Endothelial cell of umbilical vein (primary cell): ENCODE results near the gene PLEKHH1. TPM values are rescaled to one million over a fixed set of nuclear protein-coding genes. Genes with fewer than 3 reads are reported as not detected.

ENCODE experiments used
- BruUV-seq: library from RNA; stranded (reverse); fragments of 400-500 nt; replicated peaks from 2 replicates; lab custom pipeline; 2021; lab: Mats Ljungman, UMichigan
- CTCF ChIA-PET: fragments of 300-600, 350-600 bp; sonication (Branson Sonifier 250); formaldehyde crosslinking; loops from one replicate; lab custom pipeline; 2021; ENCODE audit warnings: antibody characterized with exemption, inconsistent platforms; lab: Charles Lee
- POLR2A ChIA-PET: fragments of 300-600, 350-600 bp; sonication (Branson Sonifier 250); formaldehyde crosslinking; loops from one replicate; lab custom pipeline; 2021; ENCODE audit warnings: antibody characterized with exemption, inconsistent platforms; lab: Charles Lee
- DNase-seq: peaks from one replicate; pipeline ENCODE4 v3.0.0-alpha.2; 2011; ENCODE audit warnings: low read depth, low spot score
- FAIRE-seq: peaks from 2 replicates; lab custom pipeline; 2011; peaks lifted over from hg19 to GRCh38; lab: Jason Lieb, UNC
- H2AFZ ChIP-seq: 2 replicates; pipeline ENCODE4 v1.6.0; 2012; ENCODE audit warnings: low read depth, low read length, control low read depth, inconsistent platforms
- H3K27ac ChIP-seq: 2 replicates; pipeline ENCODE4 v1.5.1; 2011; ENCODE audit warnings: low read depth, mild to moderate bottlenecking, control low read depth, low read length, moderate library complexity; ENCODE audit not compliant: insufficient read depth
- H3K27me3 ChIP-seq, 2 experiments: 2 replicates each; pipeline versions ENCODE4 v1.6.0 to v1.6.1; 2011; ENCODE audit warnings: low read length in 2 of 2, mixed read lengths in 1 of 2; ENCODE audit not compliant: control insufficient read depth in 2 of 2, insufficient read depth in 2 of 2
- H3K36me3 ChIP-seq, 2 experiments: 2 replicates in 1 of 2; 3 replicates in 1 of 2; pipeline ENCODE4 v1.5.1; 2011; ENCODE audit warnings: low read length in 2 of 2, mild to moderate bottlenecking in 1 of 2, moderate library complexity in 1 of 2; ENCODE audit not compliant: control insufficient read depth in 2 of 2, insufficient read depth in 2 of 2; ENCODE audit errors: extremely low read depth in 1 of 2
- H3K4me1 ChIP-seq: 3 replicates; pipeline ENCODE4 v1.5.1; 2011; ENCODE audit warnings: mild to moderate bottlenecking, low read length; ENCODE audit not compliant: control insufficient read depth, insufficient read depth; ENCODE audit errors: extremely low read depth
- H3K4me2 ChIP-seq: 2 replicates; pipeline ENCODE4 v1.6.1; 2011; ENCODE audit warnings: low read length, control low read depth, mixed read lengths; ENCODE audit not compliant: insufficient read depth
- H3K4me3 ChIP-seq, 3 experiments: fragments of 200-600 bp in 1 of 3; sonication (generic), shearing (Covaris generic) in 1 of 3; replicated peaks in 1 of 3; 2 replicates each; pipeline ENCODE4 v1.5.1; 2011 to 2016; ENCODE audit warnings: control low read depth in 3 of 3, low read length in 3 of 3, mild to moderate bottlenecking in 2 of 3, inconsistent platforms in 1 of 3, low read depth in 1 of 3, moderate library complexity in 1 of 3; ENCODE audit not compliant: insufficient read depth in 1 of 3
- H3K79me2 ChIP-seq: 2 replicates; pipeline ENCODE4 v1.6.0; 2012; ENCODE audit warnings: low read length, inconsistent platforms; ENCODE audit not compliant: control insufficient read depth, insufficient read depth
- H3K9ac ChIP-seq: replicated peaks from 2 replicates; pipeline ENCODE3; 2011; ENCODE audit warnings: low read length, control low read depth; ENCODE audit not compliant: insufficient read depth; ENCODE audit errors: extremely low read depth
- H3K9me1 ChIP-seq: replicated peaks from 3 replicates; pipeline ENCODE4 v1.6.0; 2011; ENCODE audit warnings: mild to moderate bottlenecking, low read length; ENCODE audit not compliant: control insufficient read depth, insufficient read depth; ENCODE audit errors: extremely low read depth
- H3K9me3 ChIP-seq: replicated peaks from 2 replicates; pipeline ENCODE4 v1.5.1; 2012; ENCODE audit warnings: low read length, inconsistent platforms; ENCODE audit not compliant: control insufficient read depth, insufficient read depth
- H4K20me1 ChIP-seq: replicated peaks from 2 replicates; pipeline ENCODE3; 2011; ENCODE audit warnings: mild to moderate bottlenecking, low read length; ENCODE audit not compliant: control insufficient read depth, insufficient read depth; ENCODE audit errors: extremely low read depth
- CTCF ChIP-seq, 2 donors: IDR thresholded peaks; 1 replicate in 1 of 2; 2 replicates in 1 of 2; pipeline ENCODE4 v1.5.1; 2011; ENCODE audit warnings: low read length in 2 of 2, mild to moderate bottlenecking in 2 of 2, moderate library complexity in 2 of 2, control low read depth in 1 of 2, inconsistent platforms in 1 of 2, low read depth in 1 of 2; ENCODE audit not compliant: insufficient read depth in 1 of 2; ENCODE audit errors: extremely low read depth in 1 of 2
- EZH2 ChIP-seq: IDR thresholded peaks from 2 replicates; pipeline ENCODE4 v1.6.1; 2012; ENCODE audit warnings: borderline replicate concordance, low read depth, mild to moderate bottlenecking, moderate library complexity, low read length, inconsistent platforms; ENCODE audit not compliant: severe bottlenecking
- FOS ChIP-seq: IDR thresholded peaks from 2 replicates; pipeline ENCODE4 v1.6.1; 2011; ENCODE audit warnings: mild to moderate bottlenecking, low read length, moderate library complexity, borderline replicate concordance; ENCODE audit not compliant: insufficient read depth
- GATA2 ChIP-seq: IDR thresholded peaks from 2 replicates; pipeline ENCODE4 v1.7.0; 2011; ENCODE audit warnings: low read depth, mild to moderate bottlenecking, moderate library complexity, mixed read lengths, low read length; ENCODE audit not compliant: insufficient read length, insufficient read depth
- JUN ChIP-seq: IDR thresholded peaks from 2 replicates; pipeline ENCODE4 v1.6.1; 2011; ENCODE audit warnings: borderline replicate concordance, low read depth; ENCODE audit not compliant: insufficient read length, insufficient read depth
- MAX ChIP-seq: IDR thresholded peaks from 2 replicates; pipeline ENCODE4 v1.6.1; 2011; ENCODE audit not compliant: insufficient read depth, insufficient read length
- MYC ChIP-seq: IDR thresholded peaks from one replicate; pipeline ENCODE4 v1.6.1; 2011; ENCODE audit warnings: mild to moderate bottlenecking, low read depth, low read length
- POLR2A ChIP-seq: IDR thresholded peaks from 2 replicates; pipeline ENCODE4 v1.6.1; 2012; ENCODE audit warnings: low read depth, mild to moderate bottlenecking, control low read depth, low read length
- POLR2AphosphoS5 ChIP-seq: IDR thresholded peaks from 2 replicates; pipeline ENCODE4 v1.6.1; 2012; ENCODE audit warnings: low read depth, mild to moderate bottlenecking, control low read depth, low read length, moderate library complexity; ENCODE audit not compliant: insufficient read depth
- dilution Hi-C: fragments of 300-500 bp; cut with MboI; formaldehyde crosslinking; loops from one replicate; pipeline ENCODE4 v1.15.0; 2019; ENCODE audit warnings: low sequenced_read_pairs; ENCODE audit not compliant: extremely low pct_ligation_motif_present
- intact Hi-C: fragments of 100-400 bp; cut with micrococcal nuclease; formaldehyde crosslinking; loops from one replicate; pipeline ENCODE4 v1.10.0; 2022
- polyA plus RNA-seq, 4 experiments: library from polyadenylated mRNA; depleted of rRNA in 3 of 4; stranded (reverse) in 3 of 4; unstranded in 1 of 4; fragments of >200 nt; gene quantifications; 2 replicates each; pipeline versions ENCODE4 v1.2.1 to v1.2.3, GENCODE V29; 2011 to 2012; ENCODE audit warnings: missing spikeins in 1 of 4
- total RNA-seq: library from RNA; stranded (reverse); gene quantifications from 2 replicates; pipeline ENCODE4 v1.2.3, GENCODE V29; 2021

PLEKHH1 gene
- total and polyA plus RNA-seq, 2 donors (not counting 3 experiments of a cell fraction or from before 2014, with no cell fraction given): 0.17 to 0.71 TPM

- BruUV-seq: no TSS peak
- Histone ChIP-seq H3K27me3 (peaks cover 0 to 20% of the 10 kb centered on the region in 2 experiments), H3K4me2 (no peak overlapping the region), H3K79me2 (no peaks in the 10 kb centered on the region), H3K9me1 (no peaks in the 10 kb centered on the region), H2AFZ (no peak overlapping the region), H3K4me3 (no peak overlapping the region), H3K9ac (no peak overlapping the region), H4K20me1 (no peaks in the 10 kb centered on the region), H3K27ac (no peak overlapping the region), H3K9me3 (no peaks in the 10 kb centered on the region), H3K4me1 (no peaks in the 10 kb centered on the region), H3K36me3 (no peaks in the 10 kb centered on the region)
- FAIRE-seq (no peak), DNase-seq (no peak)
- intact Hi-C loops: no loop called here
- dilution Hi-C loops: no loop called here
- TF ChIP-seq CTCF (IDR thresholded peaks at IDR 0.05; ENCODE audit: extremely low read depth in 1 of 2, insufficient read depth in 1 of 2, low read depth in 1 of 2, low read length in 2 of 2) (no peak), FOS (no peak), GATA2 (no peak), JUN (no peak), MAX (no peak), POLR2AphosphoS5 (no peak), MYC (no peak), EZH2 (no peak), POLR2A (no peak)
- POLR2A ChIA-PET: no interaction called here
- CTCF ChIA-PET: interaction anchor here (1.7 to 4.2 kb wide), 3 partner anchors 11 to 59 kb away, joined by 7 to 23 read pairs (median 9); partner anchors contain the start of gene ARG2
These were observed 74.6 kb downstream of the PLEKHH1 start for GRCh38 chr14:67607646-67608045.
